SK-N-SH treated with all-trans-retinoic acid at 6 μM for 48 hours (cell line): ENCODE results near the gene IL24.

Source experiments
- ATAC-seq: fragments of 200-7000 bp; cut with Tn5 transposase; 3 replicates; pipeline ENCODE4 v1.9.1; 2020; ENCODE audit warnings: mild to moderate bottlenecking, moderate library complexity
- ARNTL ChIP-seq: fragments of 450-650 bp; formaldehyde crosslinking; IDR thresholded peaks from 2 replicates; pipeline ENCODE4 v1.5.0; 2020; ENCODE audit warnings: low read depth, mild to moderate bottlenecking, moderate library complexity, borderline replicate concordance
- BACH2 ChIP-seq: fragments of 250-450 bp; sonication (Bioruptor Pico); IDR thresholded peaks from 2 replicates; pipeline ENCODE4 v1.9.0; 2021; ENCODE audit warnings: mild to moderate bottlenecking, borderline replicate concordance
- CSDC2 ChIP-seq: fragments of 250-450 bp; sonication (Bioruptor Pico); IDR thresholded peaks from 2 replicates; pipeline ENCODE4 v1.5.0; 2020; ENCODE audit warnings: mild to moderate bottlenecking, moderate library complexity
- ESRRG ChIP-seq: fragments of 250-450 bp; sonication (Bioruptor Pico); IDR thresholded peaks from 2 replicates; pipeline ENCODE4 v1.6.1; 2021; ENCODE audit warnings: mild to moderate bottlenecking
- GLIS3 ChIP-seq: fragments of 250-450 bp; sonication (Bioruptor Pico); IDR thresholded peaks from 2 replicates; pipeline ENCODE4 v1.5.0; 2020; ENCODE audit warnings: mild to moderate bottlenecking, moderate library complexity
- ISL1 ChIP-seq: fragments of 250-450 bp; sonication (Bioruptor Pico); IDR thresholded peaks from 2 replicates; pipeline ENCODE4 v2.1.2; 2022; ENCODE audit warnings: mild to moderate bottlenecking, moderate library complexity
- OSR1 ChIP-seq: fragments of 250-450 bp; sonication (Bioruptor Pico); IDR thresholded peaks from 2 replicates; pipeline ENCODE4 v1.8.0; 2022; ENCODE audit warnings: moderate library complexity, mild to moderate bottlenecking, inconsistent platforms
- PPARA ChIP-seq: fragments of 250-450 bp; sonication (Bioruptor Pico); IDR thresholded peaks from 2 replicates; pipeline ENCODE4 v1.5.0; 2020; ENCODE audit warnings: mild to moderate bottlenecking, borderline replicate concordance
- RARB ChIP-seq: fragments of 250-450 bp; sonication (Bioruptor Pico); IDR thresholded peaks from 2 replicates; pipeline ENCODE4 v1.8.0; 2021; ENCODE audit warnings: mild to moderate bottlenecking, moderate library complexity
- SNAI2 ChIP-seq: fragments of 250-450 bp; sonication (Bioruptor Pico); IDR thresholded peaks from 2 replicates; pipeline ENCODE4 v1.5.0; 2020; ENCODE audit warnings: mild to moderate bottlenecking, moderate library complexity
- TCF4 ChIP-seq: fragments of 250-450 bp; sonication (Bioruptor Pico); IDR thresholded peaks from 2 replicates; pipeline ENCODE4 v1.8.0; 2021; ENCODE audit warnings: mild to moderate bottlenecking, moderate library complexity, borderline replicate concordance
- TOX ChIP-seq: fragments of 250-450 bp; sonication (Bioruptor Pico); IDR thresholded peaks from 2 replicates; pipeline ENCODE4 v1.8.0; 2021; ENCODE audit warnings: mild to moderate bottlenecking, moderate library complexity, borderline replicate concordance
- ZC3H10 ChIP-seq: fragments of 250-450 bp; sonication (Bioruptor Pico); IDR thresholded peaks from 2 replicates; pipeline ENCODE4 v1.5.1; 2021; ENCODE audit warnings: mild to moderate bottlenecking, moderate library complexity
- ZFP3 ChIP-seq: fragments of 250-450 bp; sonication (Bioruptor Pico); IDR thresholded peaks from 2 replicates; pipeline ENCODE4 v1.5.0; 2020; ENCODE audit warnings: mild to moderate bottlenecking, moderate library complexity
- ZNF565 ChIP-seq: fragments of 450-650 bp; formaldehyde crosslinking; conservative IDR thresholded peaks from 2 replicates; pipeline ENCODE4 v1.5.0; 2020; ENCODE audit warnings: low read depth, mild to moderate bottlenecking, moderate library complexity
- ZNF70 ChIP-seq: fragments of 450-650 bp; formaldehyde crosslinking; IDR thresholded peaks from 2 replicates; pipeline ENCODE4 v1.5.0; 2020; ENCODE audit warnings: mild to moderate bottlenecking, moderate library complexity
- ZNF8 ChIP-seq: fragments of 450-650 bp; formaldehyde crosslinking; IDR thresholded peaks from 2 replicates; pipeline ENCODE4 v1.5.0; 2020; ENCODE audit warnings: mild to moderate bottlenecking, moderate library complexity
- TF ChIP-seq, protein P1 (sequence below): fragments of 250-450 bp; sonication (Bioruptor Pico); IDR thresholded peaks from 2 replicates; pipeline ENCODE4 v1.8.0; 2020; ENCODE audit warnings: mild to moderate bottlenecking, moderate library complexity, borderline replicate concordance
- TF ChIP-seq, protein P2 (sequence below): fragments of 250-450 bp; sonication (Bioruptor Pico); IDR thresholded peaks from 2 replicates; pipeline ENCODE4 v1.5.1; 2020; ENCODE audit warnings: low read depth, mild to moderate bottlenecking, moderate library complexity
- TF ChIP-seq, protein P3 (sequence below): fragments of 250-450 bp; sonication (Bioruptor Pico); IDR thresholded peaks from 2 replicates; pipeline ENCODE4 v1.5.0; 2020; ENCODE audit warnings: mild to moderate bottlenecking, moderate library complexity
- TF ChIP-seq, protein P4 (sequence below): fragments of 250-450 bp; sonication (Bioruptor Pico); IDR thresholded peaks from 2 replicates; pipeline ENCODE4 v1.8.0; 2021; ENCODE audit warnings: low read depth, mild to moderate bottlenecking, moderate library complexity, borderline replicate concordance

Gene IL24

DNA sequence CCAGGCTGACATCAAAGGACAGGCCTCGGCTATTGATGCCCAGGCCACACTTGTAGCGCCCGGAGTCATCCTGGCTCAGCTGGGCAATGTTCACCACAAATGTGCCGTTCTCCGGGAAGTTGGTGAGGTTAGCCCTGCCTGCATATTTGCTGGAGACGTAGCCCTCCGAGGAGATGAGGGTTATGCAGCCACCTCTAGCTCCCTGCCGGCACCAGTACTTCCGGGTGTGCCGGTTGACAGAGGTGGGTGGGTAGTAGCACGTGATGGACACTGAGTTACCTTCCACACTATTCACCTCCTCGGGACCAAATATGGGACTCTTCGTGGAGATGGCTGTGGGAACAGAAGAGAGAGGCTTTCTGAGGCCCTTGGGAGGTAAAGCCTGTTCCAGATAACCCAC lies 41.9 kb downstream of the IL24 start:
- TF ChIP-seq RARB (CRISPR knock-in tag), result no peak
- TF ChIP-seq, protein P1, sequence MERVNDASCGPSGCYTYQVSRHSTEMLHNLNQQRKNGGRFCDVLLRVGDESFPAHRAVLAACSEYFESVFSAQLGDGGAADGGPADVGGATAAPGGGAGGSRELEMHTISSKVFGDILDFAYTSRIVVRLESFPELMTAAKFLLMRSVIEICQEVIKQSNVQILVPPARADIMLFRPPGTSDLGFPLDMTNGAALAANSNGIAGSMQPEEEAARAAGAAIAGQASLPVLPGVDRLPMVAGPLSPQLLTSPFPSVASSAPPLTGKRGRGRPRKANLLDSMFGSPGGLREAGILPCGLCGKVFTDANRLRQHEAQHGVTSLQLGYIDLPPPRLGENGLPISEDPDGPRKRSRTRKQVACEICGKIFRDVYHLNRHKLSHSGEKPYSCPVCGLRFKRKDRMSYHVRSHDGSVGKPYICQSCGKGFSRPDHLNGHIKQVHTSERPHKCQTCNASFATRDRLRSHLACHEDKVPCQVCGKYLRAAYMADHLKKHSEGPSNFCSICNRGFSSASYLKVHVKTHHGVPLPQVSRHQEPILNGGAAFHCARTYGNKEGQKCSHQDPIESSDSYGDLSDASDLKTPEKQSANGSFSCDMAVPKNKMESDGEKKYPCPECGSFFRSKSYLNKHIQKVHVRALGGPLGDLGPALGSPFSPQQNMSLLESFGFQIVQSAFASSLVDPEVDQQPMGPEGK, result no peak
- TF ChIP-seq, protein P2, sequence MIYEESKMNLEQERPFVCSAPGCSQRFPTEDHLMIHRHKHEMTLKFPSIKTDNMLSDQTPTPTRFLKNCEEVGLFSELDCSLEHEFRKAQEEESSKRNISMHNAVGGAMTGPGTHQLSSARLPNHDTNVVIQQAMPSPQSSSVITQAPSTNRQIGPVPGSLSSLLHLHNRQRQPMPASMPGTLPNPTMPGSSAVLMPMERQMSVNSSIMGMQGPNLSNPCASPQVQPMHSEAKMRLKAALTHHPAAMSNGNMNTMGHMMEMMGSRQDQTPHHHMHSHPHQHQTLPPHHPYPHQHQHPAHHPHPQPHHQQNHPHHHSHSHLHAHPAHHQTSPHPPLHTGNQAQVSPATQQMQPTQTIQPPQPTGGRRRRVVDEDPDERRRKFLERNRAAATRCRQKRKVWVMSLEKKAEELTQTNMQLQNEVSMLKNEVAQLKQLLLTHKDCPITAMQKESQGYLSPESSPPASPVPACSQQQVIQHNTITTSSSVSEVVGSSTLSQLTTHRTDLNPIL (CRISPR knock-in tag), result no peak
- ATAC-seq, result no peak

DNA sequence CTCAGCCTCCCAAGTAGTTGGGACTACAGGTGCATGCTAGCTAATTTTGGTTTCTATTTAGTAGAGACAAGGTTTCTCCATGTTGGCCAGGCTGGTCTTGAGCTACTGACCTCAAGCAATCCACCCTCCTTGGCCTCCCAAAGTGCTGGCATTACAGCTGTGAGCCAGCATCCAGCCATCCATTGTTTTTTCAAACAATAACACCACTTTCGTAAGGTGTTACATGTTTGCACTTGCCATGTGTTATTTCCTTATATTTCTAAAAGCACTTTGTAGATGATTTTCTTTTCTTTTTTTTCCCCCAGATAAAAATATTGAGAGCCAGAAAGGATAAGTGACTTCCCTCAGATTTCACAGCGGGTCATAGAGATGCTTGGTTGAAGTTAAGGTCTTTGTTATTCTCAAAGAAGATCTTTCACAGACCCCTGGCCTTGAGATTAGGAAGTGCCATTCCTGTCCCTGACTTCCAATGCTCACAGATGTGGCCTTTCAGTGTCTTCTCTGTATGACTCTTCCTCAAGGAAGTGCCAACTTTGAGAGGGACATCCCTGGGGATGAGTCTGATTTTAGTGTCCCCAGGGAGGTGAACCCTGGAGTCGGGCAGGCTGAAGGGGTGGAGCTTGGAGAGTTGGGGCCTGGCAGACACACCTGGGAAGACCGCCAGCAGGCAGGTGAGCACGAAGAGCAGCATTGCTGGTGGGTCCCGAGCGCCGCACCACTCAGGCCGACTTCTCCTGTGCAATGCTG lies 42.8 kb downstream of the IL24 start:
- no peak for ATAC-seq
- TF ChIP-seq, protein P3, sequence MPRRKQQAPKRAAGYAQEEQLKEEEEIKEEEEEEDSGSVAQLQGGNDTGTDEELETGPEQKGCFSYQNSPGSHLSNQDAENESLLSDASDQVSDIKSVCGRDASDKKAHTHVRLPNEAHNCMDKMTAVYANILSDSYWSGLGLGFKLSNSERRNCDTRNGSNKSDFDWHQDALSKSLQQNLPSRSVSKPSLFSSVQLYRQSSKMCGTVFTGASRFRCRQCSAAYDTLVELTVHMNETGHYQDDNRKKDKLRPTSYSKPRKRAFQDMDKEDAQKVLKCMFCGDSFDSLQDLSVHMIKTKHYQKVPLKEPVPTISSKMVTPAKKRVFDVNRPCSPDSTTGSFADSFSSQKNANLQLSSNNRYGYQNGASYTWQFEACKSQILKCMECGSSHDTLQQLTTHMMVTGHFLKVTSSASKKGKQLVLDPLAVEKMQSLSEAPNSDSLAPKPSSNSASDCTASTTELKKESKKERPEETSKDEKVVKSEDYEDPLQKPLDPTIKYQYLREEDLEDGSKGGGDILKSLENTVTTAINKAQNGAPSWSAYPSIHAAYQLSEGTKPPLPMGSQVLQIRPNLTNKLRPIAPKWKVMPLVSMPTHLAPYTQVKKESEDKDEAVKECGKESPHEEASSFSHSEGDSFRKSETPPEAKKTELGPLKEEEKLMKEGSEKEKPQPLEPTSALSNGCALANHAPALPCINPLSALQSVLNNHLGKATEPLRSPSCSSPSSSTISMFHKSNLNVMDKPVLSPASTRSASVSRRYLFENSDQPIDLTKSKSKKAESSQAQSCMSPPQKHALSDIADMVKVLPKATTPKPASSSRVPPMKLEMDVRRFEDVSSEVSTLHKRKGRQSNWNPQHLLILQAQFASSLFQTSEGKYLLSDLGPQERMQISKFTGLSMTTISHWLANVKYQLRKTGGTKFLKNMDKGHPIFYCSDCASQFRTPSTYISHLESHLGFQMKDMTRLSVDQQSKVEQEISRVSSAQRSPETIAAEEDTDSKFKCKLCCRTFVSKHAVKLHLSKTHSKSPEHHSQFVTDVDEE (CRISPR knock-in tag), result no peak
- TF ChIP-seq ZC3H10 (no peak), TOX (CRISPR knock-in tag) (no peak), RARB (CRISPR knock-in tag) (no peak), OSR1 (no peak), ZNF70 (CRISPR knock-in tag) (no peak), ARNTL (CRISPR knock-in tag) (no peak), BACH2 (CRISPR knock-in tag) (no peak), PPARA (CRISPR knock-in tag) (no peak), ZNF565 (no peak), CSDC2 (no peak), ESRRG (CRISPR knock-in tag) (no peak), GLIS3 (CRISPR knock-in tag) (no peak), ZNF8 (no peak)
- TF ChIP-seq, protein P2 (CRISPR knock-in tag), result no peak
- TF ChIP-seq, protein P4, sequence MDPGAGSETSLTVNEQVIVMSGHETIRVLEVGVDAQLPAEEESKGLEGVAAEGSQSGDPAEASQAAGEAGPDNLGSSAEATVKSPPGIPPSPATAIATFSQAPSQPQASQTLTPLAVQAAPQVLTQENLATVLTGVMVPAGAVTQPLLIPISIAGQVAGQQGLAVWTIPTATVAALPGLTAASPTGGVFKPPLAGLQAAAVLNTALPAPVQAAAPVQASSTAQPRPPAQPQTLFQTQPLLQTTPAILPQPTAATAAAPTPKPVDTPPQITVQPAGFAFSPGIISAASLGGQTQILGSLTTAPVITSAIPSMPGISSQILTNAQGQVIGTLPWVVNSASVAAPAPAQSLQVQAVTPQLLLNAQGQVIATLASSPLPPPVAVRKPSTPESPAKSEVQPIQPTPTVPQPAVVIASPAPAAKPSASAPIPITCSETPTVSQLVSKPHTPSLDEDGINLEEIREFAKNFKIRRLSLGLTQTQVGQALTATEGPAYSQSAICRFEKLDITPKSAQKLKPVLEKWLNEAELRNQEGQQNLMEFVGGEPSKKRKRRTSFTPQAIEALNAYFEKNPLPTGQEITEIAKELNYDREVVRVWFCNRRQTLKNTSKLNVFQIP (CRISPR knock-in tag), result no peak

DNA sequence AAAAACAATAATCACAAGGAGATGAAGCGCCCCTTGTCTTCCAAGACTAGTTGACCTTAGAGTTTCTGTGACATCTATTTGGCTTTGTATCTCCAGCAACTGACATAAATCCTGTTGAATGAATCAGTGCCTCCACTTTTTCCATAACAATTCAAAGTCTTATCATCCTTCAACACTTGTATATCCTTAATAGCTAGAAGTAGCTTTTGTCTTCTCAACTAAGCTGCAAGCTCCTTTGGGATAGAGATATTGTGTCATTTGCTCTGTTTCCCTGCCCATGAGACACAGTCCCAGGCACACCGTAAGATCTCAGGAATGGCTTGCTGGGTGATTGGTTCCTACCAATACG lies 43.3 kb downstream of the IL24 start:
- TF ChIP-seq, protein P4 (CRISPR knock-in tag), result no peak
- TF ChIP-seq TOX (CRISPR knock-in tag) (no peak), BACH2 (CRISPR knock-in tag) (no peak), ISL1 (no peak), ZC3H10 (no peak), ZFP3 (CRISPR knock-in tag) (no peak), RARB (CRISPR knock-in tag) (no peak), ZNF70 (CRISPR knock-in tag) (no peak), OSR1 (no peak), ZNF565 (no peak), TCF4 (no peak), SNAI2 (CRISPR knock-in tag) (no peak), ZNF8 (no peak)
- TF ChIP-seq, all 23 proteins: peak for 0

More for the DNA sequence above, 43.3 kb downstream of the IL24 start:
- ATAC-seq, result no peak
